Pancreas (tissue), 10 donors: ENCODE measurements around the gene ZSWIM6. TPM values are rescaled to one million over a fixed set of nuclear protein-coding genes. Genes with fewer than 3 reads are reported as not detected.
"Not testable (repeated sequence)": the region's sequence is repeated elsewhere in the genome, so short reads cannot be mapped to it uniquely, and the experiment has no call there.

ENCODE experiments used
- ATAC-seq, 4 donors: fragments of 200-7000 bp; cut with Tn5 transposase; one replicate each; pipeline versions ENCODE4 v1.8.0 to v1.9.1; 2020; ENCODE audit warnings: mild to moderate bottlenecking in 4 of 4, moderate library complexity in 4 of 4
- DNase-seq, 6 donors: peaks; one replicate each; pipeline ENCODE4 v3.0.0-alpha.2; 2020
- FAIRE-seq: peaks from 2 replicates; lab custom pipeline; 2012; peaks lifted over from hg19 to GRCh38; lab: Jason Lieb, UNC
- H3K27ac ChIP-seq, 4 donors: fragments of 200-600 bp; sonication (generic); 1 replicate in 3 of 4; 2 replicates in 1 of 4; pipeline versions ENCODE4 v1.5.0 to v1.8.0; 2020
- H3K27me3 ChIP-seq, 4 donors: fragments of 200-600 bp; one replicate each; pipeline ENCODE4 v1.8.0; 2021
- H3K36me3 ChIP-seq, 3 donors: fragments of 200-600 bp; sonication (generic) in 1 of 3; one replicate each; pipeline versions ENCODE4 v1.5.0 to v1.8.0; 2020 to 2021
- H3K4me1 ChIP-seq, 3 donors: fragments of 200-600 bp; one replicate each; pipeline ENCODE4 v1.8.0; 2021
- H3K4me3 ChIP-seq, 4 donors: fragments of 200-600 bp; sonication (generic) in 2 of 4; one replicate each; pipeline versions ENCODE4 v1.5.0 to v1.8.0; 2020 to 2021
- H3K9me3 ChIP-seq, 4 donors: fragments of 200-600 bp; one replicate each; pipeline ENCODE4 v1.8.0; 2021
- WGBS, 2 donors: extraction: QIAGEN DNeasy Blood & Tissue Kit; methylation state at CpG; one replicate each; pipeline ENCODE4 v1.1.7; 2013; 5-methylcytosine and 5-hydroxymethylcytosine counted together
- intact Hi-C, 3 donors: fragments of 100-400 bp; cut with DNase I; formaldehyde crosslinking; loops; one replicate each; pipeline versions ENCODE4 v1.11.1 to v1.14.2; 2022
- polyA plus RNA-seq, 2 donors: library from polyadenylated mRNA; stranded (reverse); fragments of 200-250 nt; gene quantifications; one replicate each; pipeline ENCODE4 v1.2.3, GENCODE V29; 2013
- total RNA-seq, 6 donors: library from RNA; stranded (reverse); fragmentation: NEBNext Ultra II Directional in 4 of 6; extraction: Animal tissue kit (Norgen Biotek cat#: 25700) in 4 of 6; gene quantifications; one replicate each; pipeline versions ENCODE4 v1.2.1 to v1.2.4, GENCODE V29; 2021 to 2023
- TF ChIP-seq, protein P1 (sequence below), 4 donors: fragments of 200-600 bp; sonication (generic) in 3 of 4; IDR thresholded peaks; one replicate each; pipeline versions ENCODE4 v1.5.0 to v1.8.0; 2021; ENCODE audit warnings: antibody characterized with exemption in 4 of 4
- donor health status: healthy with polysubstance abuse.
- donor health status: DM: no; HTN: no; CAD: no; lungs with moderate emphysema.
- donor health status: DM: no; HTN: no; CAD: no.
- donor health status: control.
- donor health status: control.
- donor health status: Bipolar disorder and iron deficiency.
- donor health status: DM: yes; HTN: yes; CAD: no.
- donor health status: DM: no; HTN: no; CAD: no.
- donor health status: DM: no; HTN: no; CAD: no.
- donor health status: DM: yes; HTN: yes; CAD: no.

The ZSWIM6 gene
- total and polyA plus RNA-seq, 8 donors, result 3.6 to 12.9 (median 6.2) TPM

DNA sequence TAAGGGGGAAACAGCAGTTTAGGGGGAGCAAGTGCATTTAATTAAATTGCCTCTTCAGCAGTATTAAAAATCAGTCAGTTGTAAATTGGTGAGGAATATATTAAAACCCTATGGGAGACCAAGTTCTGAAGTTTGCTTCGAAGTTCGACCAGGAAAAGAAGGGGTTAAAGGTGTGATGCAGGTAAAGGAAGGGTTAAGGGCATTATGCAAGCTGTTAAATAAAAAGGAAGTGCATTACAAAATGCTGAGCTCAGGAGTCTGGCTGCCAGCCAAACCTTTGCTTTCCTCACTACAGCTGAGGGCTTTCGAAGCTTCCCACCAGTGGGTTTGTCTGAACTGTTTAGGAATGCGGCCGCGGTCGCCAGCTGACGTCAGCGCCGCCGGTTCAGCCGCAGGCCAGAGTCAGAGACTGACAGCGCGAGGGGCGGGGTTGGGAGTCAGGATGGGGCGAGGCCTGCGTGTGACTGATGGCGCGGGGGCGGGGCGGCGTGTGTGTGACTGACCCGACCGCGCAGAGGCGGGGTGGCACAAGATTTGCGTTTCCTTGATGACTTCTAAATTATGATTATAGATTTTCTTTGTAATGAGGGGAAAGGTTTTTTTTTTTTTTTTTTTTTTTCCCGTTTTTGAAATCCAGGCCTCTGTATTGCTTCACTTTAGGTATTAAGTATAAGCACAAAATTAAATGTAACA is 76.6 kb downstream of the ZSWIM6 start:
- TF ChIP-seq, protein P1, sequence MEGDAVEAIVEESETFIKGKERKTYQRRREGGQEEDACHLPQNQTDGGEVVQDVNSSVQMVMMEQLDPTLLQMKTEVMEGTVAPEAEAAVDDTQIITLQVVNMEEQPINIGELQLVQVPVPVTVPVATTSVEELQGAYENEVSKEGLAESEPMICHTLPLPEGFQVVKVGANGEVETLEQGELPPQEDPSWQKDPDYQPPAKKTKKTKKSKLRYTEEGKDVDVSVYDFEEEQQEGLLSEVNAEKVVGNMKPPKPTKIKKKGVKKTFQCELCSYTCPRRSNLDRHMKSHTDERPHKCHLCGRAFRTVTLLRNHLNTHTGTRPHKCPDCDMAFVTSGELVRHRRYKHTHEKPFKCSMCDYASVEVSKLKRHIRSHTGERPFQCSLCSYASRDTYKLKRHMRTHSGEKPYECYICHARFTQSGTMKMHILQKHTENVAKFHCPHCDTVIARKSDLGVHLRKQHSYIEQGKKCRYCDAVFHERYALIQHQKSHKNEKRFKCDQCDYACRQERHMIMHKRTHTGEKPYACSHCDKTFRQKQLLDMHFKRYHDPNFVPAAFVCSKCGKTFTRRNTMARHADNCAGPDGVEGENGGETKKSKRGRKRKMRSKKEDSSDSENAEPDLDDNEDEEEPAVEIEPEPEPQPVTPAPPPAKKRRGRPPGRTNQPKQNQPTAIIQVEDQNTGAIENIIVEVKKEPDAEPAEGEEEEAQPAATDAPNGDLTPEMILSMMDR (IDR thresholded peaks at IDR 0.05), result no peak
- intact Hi-C loops, result no loop called here
- Histone ChIP-seq H3K27me3 (no peaks in the 10 kb centered on the region), H3K36me3 (no peaks in the 10 kb centered on the region), H3K4me3 (peak overlapping the region in 1 of 4 donors; percentile 11), H3K27ac (peak overlapping the region in 2 of 4 donors; percentile 37 to 54), H3K4me1 (peaks cover 0 to 21% (median 3%) of the 10 kb centered on the region in 3 donors), H3K9me3 (no peaks in the 10 kb centered on the region)
- 0 to 1% methylated on average over 27 to 28 of the region's 28 CpGs for WGBS, 2 donors
- DNase-seq (peak; percentile 97 to 99 (median 99)), FAIRE-seq (peak; percentile 98), ATAC-seq (peak; percentile 98 to 100 (median 99))

DNA sequence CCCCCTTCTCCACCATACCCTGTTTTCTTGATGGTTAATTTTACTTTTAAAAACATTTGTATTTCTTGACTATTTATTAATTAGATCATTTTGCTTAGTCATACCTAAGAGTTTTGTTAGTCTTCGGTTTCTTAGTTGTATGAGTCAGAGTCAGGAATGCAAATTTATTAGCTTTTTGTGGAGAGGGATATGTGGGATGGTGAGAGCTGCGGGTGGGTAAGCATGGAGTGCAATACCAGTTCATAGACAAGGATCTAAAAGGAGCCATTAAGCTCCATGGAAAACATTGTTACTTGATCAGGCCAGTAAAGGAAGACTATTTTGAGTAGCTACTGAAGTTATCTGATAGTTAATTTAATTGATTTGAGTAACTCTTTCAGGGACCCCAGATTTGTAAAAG is 77.5 kb downstream of the ZSWIM6 start:
- TF ChIP-seq, protein P1 (IDR thresholded peaks at IDR 0.05), result no peak
- DNase-seq (no peak), ATAC-seq (peak; percentile 29 to 73 (median 33)), FAIRE-seq (no peak)
- peak overlapping the region in 2 of 4 donors; percentile 37 to 54 for H3K27ac ChIP-seq
- peaks cover 0 to 21% (median 3%) of the 10 kb centered on the region in 3 donors for H3K4me1 ChIP-seq
- no peaks in the 10 kb centered on the region for H3K36me3 ChIP-seq
- no peak overlapping the region for H3K4me3 ChIP-seq
- no peaks in the 10 kb centered on the region for H3K9me3 ChIP-seq
- no peaks in the 10 kb centered on the region for H3K27me3 ChIP-seq
- intact Hi-C loops, result no loop called here
- 19 to 20% methylated on average over 2 of the region's 2 CpGs for WGBS, 2 donors

DNA sequence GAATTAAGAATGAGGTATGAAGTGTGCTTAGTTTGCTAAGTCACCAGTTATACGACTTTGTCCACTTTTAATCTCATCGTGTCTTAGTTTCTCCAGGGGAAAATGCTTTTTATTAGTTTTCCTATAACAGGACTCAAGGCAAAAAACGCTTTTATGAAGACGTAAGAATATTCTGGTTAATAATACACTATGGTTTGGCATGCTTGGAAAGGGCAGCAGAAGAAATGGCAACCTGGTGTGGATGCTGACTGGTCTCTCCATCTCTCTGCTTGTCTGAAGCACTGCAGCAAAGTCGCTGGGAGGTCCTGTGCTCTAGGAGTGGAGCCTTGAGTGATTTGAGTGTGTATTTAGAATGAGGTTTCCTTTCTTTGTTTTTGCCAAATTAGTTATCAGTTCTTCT is 78.8 kb downstream of the ZSWIM6 start:
- TF ChIP-seq, protein P1 (IDR thresholded peaks at IDR 0.05), result no peak
- ATAC-seq, result no peak
- no peaks in the 10 kb centered on the region for H3K36me3 ChIP-seq
- no peak for FAIRE-seq
- H3K4me3 ChIP-seq, result no peak overlapping the region
- no peak overlapping the region for H3K27ac ChIP-seq
- intact Hi-C loops, result loop anchor here in 1 of 3 donors (10.0 kb wide), 1 partner anchor 64 kb away; no protein-coding TSS in a partner anchor
- no peak for DNase-seq
- H3K9me3 ChIP-seq, result no peaks in the 10 kb centered on the region
- 50 to 56% methylated on average over 5 of the region's 5 CpGs for WGBS, 2 donors
- H3K27me3 ChIP-seq, result no peaks in the 10 kb centered on the region
- H3K4me1 ChIP-seq, result peaks cover 0 to 21% (median 3%) of the 10 kb centered on the region in 3 donors

DNA sequence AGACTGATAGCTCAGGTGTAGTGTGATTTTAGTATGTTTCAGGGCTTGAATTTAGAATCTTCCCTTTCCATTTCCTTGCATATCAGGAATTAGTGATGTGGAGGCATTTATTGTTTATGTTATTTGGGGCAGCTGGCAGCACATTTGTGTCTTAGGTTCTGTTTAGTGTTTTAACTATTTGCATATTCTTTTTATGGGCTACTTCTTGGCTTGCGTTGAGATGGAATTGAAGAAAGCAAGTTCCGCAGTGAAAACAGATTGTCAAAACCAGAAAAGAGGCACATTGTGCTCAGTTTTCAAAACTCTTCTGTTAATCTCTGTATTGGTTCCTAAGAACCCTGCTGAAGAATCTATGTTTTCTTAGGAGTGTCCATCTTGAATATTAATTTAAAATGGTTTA is 80.3 kb downstream of the ZSWIM6 start:
- TF ChIP-seq, protein P1 (IDR thresholded peaks at IDR 0.05), result no peak
- peaks cover 4 to 28% (median 10%) of the 10 kb centered on the region in 3 donors for H3K4me1 ChIP-seq
- 98% methylated on average over 2 of the region's 2 CpGs for WGBS, 2 donors
- H3K27ac ChIP-seq, result no peak overlapping the region
- intact Hi-C loops, result loop anchor here in 1 of 3 donors (10.0 kb wide), 1 partner anchor 62 kb away; no protein-coding TSS in a partner anchor
- no peak for FAIRE-seq
- H3K9me3 ChIP-seq, result no peaks in the 10 kb centered on the region
- H3K27me3 ChIP-seq, result no peaks in the 10 kb centered on the region
- DNase-seq, result no peak
- no peaks in the 10 kb centered on the region for H3K36me3 ChIP-seq
- H3K4me3 ChIP-seq, result no peak overlapping the region
- no peak for ATAC-seq

DNA sequence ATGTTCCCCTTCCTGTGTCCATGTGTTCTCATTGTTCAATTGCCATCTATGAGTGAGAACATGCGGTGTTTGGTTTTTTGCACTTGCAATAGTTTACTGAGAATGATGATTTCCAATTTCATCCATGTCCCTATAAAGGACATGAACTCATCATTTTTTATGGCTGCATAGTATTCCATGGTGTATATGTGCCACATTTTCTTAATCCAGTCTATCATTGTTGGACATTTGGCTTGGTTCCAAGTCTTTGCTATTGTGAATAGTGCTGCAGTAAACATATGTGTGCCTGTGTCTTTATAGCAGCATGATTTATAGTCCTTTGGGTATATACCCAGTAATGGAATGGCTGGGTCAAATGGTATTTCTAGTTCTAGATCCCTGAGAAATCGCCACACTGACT is 81.1 kb downstream of the ZSWIM6 start:
- FAIRE-seq, H3K4me3 ChIP-seq, H3K9me3 ChIP-seq, H3K27me3 ChIP-seq, ATAC-seq, H3K36me3 ChIP-seq, DNase-seq, H3K27ac ChIP-seq: not testable (repeated sequence)
- H3K4me1 ChIP-seq, result peaks cover 3 to 24% (median 10%) of the 10 kb centered on the region in 3 donors
- 85 to 98% methylated on average over 2 of the region's 2 CpGs for WGBS, 2 donors
- intact Hi-C loops, result loop anchor here in 1 of 3 donors (10.0 kb wide), 1 partner anchor 62 kb away; no protein-coding TSS in a partner anchor
